SK-N-SH treated with all-trans-retinoic acid at 6 μM for 48 hours (cell line): ENCODE results near the gene TRIM45.

Source experiments
- ARNTL ChIP-seq: fragments of 450-650 bp; formaldehyde crosslinking; IDR thresholded peaks from 2 replicates; pipeline ENCODE4 v1.5.0; 2020; ENCODE audit warnings: low read depth, mild to moderate bottlenecking, moderate library complexity, borderline replicate concordance
- CREB5 ChIP-seq: fragments of 250-450 bp; sonication (Bioruptor Pico); IDR thresholded peaks from 2 replicates; pipeline ENCODE4 v1.5.1; 2020; ENCODE audit warnings: low read depth, mild to moderate bottlenecking, moderate library complexity
- ESRRG ChIP-seq: fragments of 250-450 bp; sonication (Bioruptor Pico); IDR thresholded peaks from 2 replicates; pipeline ENCODE4 v1.6.1; 2021; ENCODE audit warnings: mild to moderate bottlenecking
- ZFP3 ChIP-seq: fragments of 250-450 bp; sonication (Bioruptor Pico); IDR thresholded peaks from 2 replicates; pipeline ENCODE4 v1.5.0; 2020; ENCODE audit warnings: mild to moderate bottlenecking, moderate library complexity
- ZNF8 ChIP-seq: fragments of 450-650 bp; formaldehyde crosslinking; IDR thresholded peaks from 2 replicates; pipeline ENCODE4 v1.5.0; 2020; ENCODE audit warnings: mild to moderate bottlenecking, moderate library complexity
- TF ChIP-seq, protein P1 (sequence below): fragments of 250-450 bp; sonication (Bioruptor Pico); IDR thresholded peaks from 2 replicates; pipeline ENCODE4 v1.8.0; 2020; ENCODE audit warnings: mild to moderate bottlenecking, moderate library complexity, borderline replicate concordance

- TF ChIP-seq, protein P1, sequence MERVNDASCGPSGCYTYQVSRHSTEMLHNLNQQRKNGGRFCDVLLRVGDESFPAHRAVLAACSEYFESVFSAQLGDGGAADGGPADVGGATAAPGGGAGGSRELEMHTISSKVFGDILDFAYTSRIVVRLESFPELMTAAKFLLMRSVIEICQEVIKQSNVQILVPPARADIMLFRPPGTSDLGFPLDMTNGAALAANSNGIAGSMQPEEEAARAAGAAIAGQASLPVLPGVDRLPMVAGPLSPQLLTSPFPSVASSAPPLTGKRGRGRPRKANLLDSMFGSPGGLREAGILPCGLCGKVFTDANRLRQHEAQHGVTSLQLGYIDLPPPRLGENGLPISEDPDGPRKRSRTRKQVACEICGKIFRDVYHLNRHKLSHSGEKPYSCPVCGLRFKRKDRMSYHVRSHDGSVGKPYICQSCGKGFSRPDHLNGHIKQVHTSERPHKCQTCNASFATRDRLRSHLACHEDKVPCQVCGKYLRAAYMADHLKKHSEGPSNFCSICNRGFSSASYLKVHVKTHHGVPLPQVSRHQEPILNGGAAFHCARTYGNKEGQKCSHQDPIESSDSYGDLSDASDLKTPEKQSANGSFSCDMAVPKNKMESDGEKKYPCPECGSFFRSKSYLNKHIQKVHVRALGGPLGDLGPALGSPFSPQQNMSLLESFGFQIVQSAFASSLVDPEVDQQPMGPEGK, result no peak
- TF ChIP-seq ZFP3 (no peak), ARNTL (CRISPR knock-in tag) (no peak), CREB5 (no peak), ESRRG (CRISPR knock-in tag) (no peak), ZNF8 (CRISPR knock-in tag) (no peak)
Observed at GRCh38 chr1:117143871-117144270, 22.3 kb upstream of the TRIM45 start.
